Measurements from ENCODE around the gene RHOD. TPM values are rescaled to one million over a fixed set of nuclear protein-coding genes. Genes with fewer than 3 reads are reported as not detected.

Gene RHOD
- total RNA-seq, 4 donors from 2014 or later: 6.9 to 29.9 (median 22.6) TPM

- DNase-seq (ENCODE audit: low spot score): no peak
- no peak for TF ChIP-seq CTCF (IDR thresholded peaks at IDR 0.05)
- ATAC-seq (ENCODE audit: low FRiP score): no peak
Observed at GRCh38 chr11:67058506-67058905, 1.9 kb downstream of the RHOD start.

GRCh38 chr11:67059671-67060070 lies 3.0 kb downstream of the RHOD start:
- DNase-seq (ENCODE audit: low spot score) (no peak), ATAC-seq (ENCODE audit: low FRiP score) (no peak)
- TF ChIP-seq CTCF (IDR thresholded peaks at IDR 0.05): no peak

- DNase-seq (ENCODE audit: low spot score): no peak
- TF ChIP-seq CTCF (IDR thresholded peaks at IDR 0.05): no peak
- ATAC-seq (ENCODE audit: low FRiP score): no peak
Observed at GRCh38 chr11:67060111-67060522, 3.5 kb downstream of the RHOD start.

GRCh38 chr11:67062526-67063373 lies 6.1 kb downstream of the RHOD start:
- no peak for DNase-seq (ENCODE audit: low spot score)
- no peak for ATAC-seq (ENCODE audit: low FRiP score)
- TF ChIP-seq CTCF (IDR thresholded peaks at IDR 0.05): no peak

GRCh38 chr11:67066333-67066709 lies 9.7 kb downstream of the RHOD start:
- ATAC-seq (ENCODE audit: low FRiP score) (no peak), DNase-seq (ENCODE audit: low spot score) (no peak)
- no peak for TF ChIP-seq CTCF (IDR thresholded peaks at IDR 0.05)

- peak; percentile 67 for DNase-seq (ENCODE audit: low spot score)
- ATAC-seq (ENCODE audit: low FRiP score): peak; percentile 81
- no peak for TF ChIP-seq CTCF (IDR thresholded peaks at IDR 0.05)
Observed at GRCh38 chr11:67071420-67072284, 15.0 kb downstream of the RHOD start.
